HepG2 (cell line): Measurements from ENCODE around the gene ESYT1. TPM values are rescaled to one million over a fixed set of nuclear protein-coding genes. Genes with fewer than 3 reads are reported as not detected.
A peak's percentile ranks its signal among the peaks of the same experiment; 100 is the strongest.

ENCODE experiments used
- GTF2F1 ChIP-seq: fragments of 150-350 bp; IDR thresholded peaks from 2 replicates; pipeline ENCODE4 v1.6.1; 2014; ENCODE audit warnings: low read length
- HOMEZ ChIP-seq: IDR thresholded peaks from 2 replicates; pipeline ENCODE4 v1.6.1; 2016; ENCODE audit warnings: low read depth
- KIAA2018 ChIP-seq: sonication (generic); formaldehyde crosslinking; IDR thresholded peaks from 2 replicates; pipeline ENCODE4 v1.5.0; 2020; ENCODE audit warnings: mild to moderate bottlenecking, missing genetic modification reagents, borderline replicate concordance
- KLF13 ChIP-seq: sonication (generic); formaldehyde crosslinking; IDR thresholded peaks from 2 replicates; pipeline ENCODE4 v1.4.0; 2020; ENCODE audit warnings: mild to moderate bottlenecking, missing genetic modification reagents
- LRRFIP1 ChIP-seq: sonication (generic); formaldehyde crosslinking; conservative IDR thresholded peaks from 2 replicates; pipeline ENCODE4 v1.4.0; 2020; ENCODE audit warnings: missing genetic modification reagents
- RBFOX2 ChIP-seq: fragments of 200-400 bp; formaldehyde crosslinking; IDR thresholded peaks from 2 replicates; pipeline ENCODE4 v1.6.1; 2017; ENCODE audit warnings: low read depth, mild to moderate bottlenecking, low read length
- SNAI1 ChIP-seq: sonication (generic); formaldehyde crosslinking; IDR thresholded peaks from 2 replicates; pipeline ENCODE4 v1.5.0; 2020; ENCODE audit warnings: mild to moderate bottlenecking, missing genetic modification reagents, borderline replicate concordance
- SNAPC4 ChIP-seq: sonication (generic); formaldehyde crosslinking; IDR thresholded peaks from 2 replicates; pipeline ENCODE4 v1.4.0; 2020; ENCODE audit warnings: mild to moderate bottlenecking, missing genetic modification reagents
- XBP1 ChIP-seq: sonication (generic); formaldehyde crosslinking; IDR thresholded peaks from 2 replicates; pipeline ENCODE4 v1.5.0; 2020; ENCODE audit warnings: missing genetic modification reagents
- ZKSCAN1 ChIP-seq: fragments of 150-350 bp; IDR thresholded peaks from 2 replicates; pipeline ENCODE4 v1.6.1; 2014; ENCODE audit warnings: low read length
- ZNF850 ChIP-seq: sonication (generic); formaldehyde crosslinking; conservative IDR thresholded peaks from 2 replicates; pipeline ENCODE4 v1.9.0; 2021; ENCODE audit warnings: mild to moderate bottlenecking, missing genetic modification reagents
- ZNF891 ChIP-seq: sonication (generic); formaldehyde crosslinking; IDR thresholded peaks from 2 replicates; pipeline ENCODE4 v1.5.0; 2020; ENCODE audit warnings: mild to moderate bottlenecking, missing genetic modification reagents
- polyA plus RNA-seq, 8 experiments: library from polyadenylated mRNA; depleted of rRNA in 3 of 8; stranded (reverse) in 7 of 8; unstranded in 1 of 8; fragments of >200 nt; fragmentation: Illumina TruSeq in 4 of 8; extraction: Trizol in 4 of 8; gene quantifications; 2 replicates each; pipeline versions ENCODE4 v1.2.1 to v1.2.3, GENCODE V29; 2011 to 2016; ENCODE audit warnings: low read depth in 4 of 8, missing spikeins in 1 of 8, mixed read lengths in 1 of 8; ENCODE audit not compliant: insufficient read depth in 1 of 8
- total RNA-seq, 5 experiments: library from RNA; depleted of rRNA; stranded (reverse); fragments of >200 nt; fragmentation: Illumina TruSeq; extraction: Trizol; gene quantifications; 2 replicates each; pipeline ENCODE4 v1.2.3, GENCODE V29; 2016; ENCODE audit warnings: low read depth in 1 of 5

ESYT1 gene
- total and polyA plus RNA-seq, 2 of the 13 experiments (the other 11 are each of a cell fraction or from before 2014, with no cell fraction given): 66.9 to 71.0 TPM

- TF ChIP-seq KIAA2018 (no peak), ZNF850 (CRISPR knock-in tag) (no peak), KLF13 (CRISPR knock-in tag) (no peak), ZKSCAN1 (no peak), RBFOX2 (peak; percentile 86), LRRFIP1 (no peak), XBP1 (no peak), ZNF891 (CRISPR knock-in tag) (no peak), SNAI1 (CRISPR knock-in tag) (no peak), HOMEZ (no peak), SNAPC4 (CRISPR knock-in tag) (peak; percentile 27; the same call in 1 of the 2 replicates), GTF2F1 (no peak)
Observed at GRCh38 chr12:56152132-56152755, 24.2 kb downstream of the ESYT1 start, which contains the start of gene MYL6B (continued).
